Amygdala (tissue), 56 donors: ENCODE measurements around the gene HIVEP3.
A peak's percentile ranks its signal among the peaks of the same experiment; 100 is the strongest.

Experiments used
- DNase-seq, 56 donors: peaks; one replicate each; lab custom pipeline; 2025; lab: John Stamatoyannopoulos, UW

The HIVEP3 gene

GRCh38 chr1:41582004-41582325 is 336.8 kb downstream of the HIVEP3 start:
- DNase-seq: no peak

GRCh38 chr1:41581216-41582003 is 337.3 kb downstream of the HIVEP3 start:
- no peak for DNase-seq

- no peak for DNase-seq
Observed at GRCh38 chr1:41580520-41581172, 338.1 kb downstream of the HIVEP3 start.

GRCh38 chr1:41580021-41580420 is 338.7 kb downstream of the HIVEP3 start:
- DNase-seq: no peak

- DNase-seq: no peak
Observed at GRCh38 chr1:41578712-41579335, 339.9 kb downstream of the HIVEP3 start.

- DNase-seq: no peak
Observed at GRCh38 chr1:41576620-41577019, 342.1 kb downstream of the HIVEP3 start.

GRCh38 chr1:41576206-41576605 is 342.5 kb downstream of the HIVEP3 start:
- no peak for DNase-seq

GRCh38 chr1:41574842-41575241 is 343.9 kb downstream of the HIVEP3 start:
- DNase-seq: no peak

GRCh38 chr1:41573785-41574713 is 344.7 kb downstream of the HIVEP3 start:
- DNase-seq: peak in 55 of 56 donors; percentile 6 to 93 (median 68)

- no peak for DNase-seq
Observed at GRCh38 chr1:41573194-41573593, 345.5 kb downstream of the HIVEP3 start.

- DNase-seq: no peak
Observed at GRCh38 chr1:41572224-41572623, 346.5 kb downstream of the HIVEP3 start.

GRCh38 chr1:41571041-41571440 is 347.7 kb downstream of the HIVEP3 start:
- no peak for DNase-seq

- DNase-seq: no peak
Observed at GRCh38 chr1:41568204-41568603, 350.5 kb downstream of the HIVEP3 start.

- DNase-seq: no peak
Observed at GRCh38 chr1:41566969-41567368, 351.8 kb downstream of the HIVEP3 start.

- no peak for DNase-seq
Observed at GRCh38 chr1:41566274-41566885, 352.3 kb downstream of the HIVEP3 start.

- no peak for DNase-seq
Observed at GRCh38 chr1:41564741-41565475, 353.8 kb downstream of the HIVEP3 start.

GRCh38 chr1:41562328-41562727 is 356.4 kb downstream of the HIVEP3 start:
- no peak for DNase-seq

GRCh38 chr1:41560931-41561330 is 357.8 kb downstream of the HIVEP3 start:
- no peak for DNase-seq

GRCh38 chr1:41560496-41560895 is 358.2 kb downstream of the HIVEP3 start:
- no peak for DNase-seq

- no peak for DNase-seq
Observed at GRCh38 chr1:41559331-41559730, 359.4 kb downstream of the HIVEP3 start.
